BJ (cell line): ENCODE results near the gene SELENOO. TPM values are rescaled to one million over a fixed set of nuclear protein-coding genes. Genes with fewer than 3 reads are reported as not detected.

ENCODE experiments used
- CTCF ChIA-PET: fragments of 350-600 bp; formaldehyde crosslinking; extraction: SDS; loops from one replicate; lab custom pipeline; 2021; ENCODE audit warnings: antibody characterized with exemption, inconsistent platforms; lab: Yijun Ruan, JAX
- POLR2A ChIA-PET: fragments of 300-600 bp; sonication (Branson Sonifier 250); formaldehyde crosslinking; extraction: SDS; loops from one replicate; lab custom pipeline; 2021; ENCODE audit warnings: antibody characterized with exemption; lab: Charles Lee
- DNase-seq: peaks from one replicate; pipeline ENCODE4 v3.0.0-alpha.2; 2011; ENCODE audit warnings: low read depth
- H3K27me3 ChIP-seq: 2 replicates; pipeline ENCODE4 v1.6.0; 2011; ENCODE audit warnings: low read length; ENCODE audit not compliant: control insufficient read depth, insufficient read depth
- H3K36me3 ChIP-seq: 2 replicates; pipeline ENCODE4 v1.5.1; 2011; ENCODE audit warnings: low read length; ENCODE audit not compliant: control insufficient read depth, insufficient read depth
- H3K4me3 ChIP-seq: 2 replicates; pipeline ENCODE4 v1.5.1; 2011; ENCODE audit warnings: low read depth, mild to moderate bottlenecking, control low read depth, low read length
- polyA plus RNA-seq: library from polyadenylated mRNA; depleted of rRNA; stranded (reverse); fragments of >200 nt; gene quantifications from 2 replicates; pipeline ENCODE4 v1.2.3, GENCODE V29; 2011; rRNA removed
- TF ChIP-seq, protein P1 (sequence below): IDR thresholded peaks from 2 replicates; pipeline ENCODE4 v1.5.1; 2011; ENCODE audit warnings: low read depth, mild to moderate bottlenecking, control low read depth, inconsistent platforms, low read length, moderate library complexity; ENCODE audit not compliant: insufficient read depth

SELENOO gene
- polyA plus RNA-seq, 1 experiment = 16.7 TPM

DNA sequence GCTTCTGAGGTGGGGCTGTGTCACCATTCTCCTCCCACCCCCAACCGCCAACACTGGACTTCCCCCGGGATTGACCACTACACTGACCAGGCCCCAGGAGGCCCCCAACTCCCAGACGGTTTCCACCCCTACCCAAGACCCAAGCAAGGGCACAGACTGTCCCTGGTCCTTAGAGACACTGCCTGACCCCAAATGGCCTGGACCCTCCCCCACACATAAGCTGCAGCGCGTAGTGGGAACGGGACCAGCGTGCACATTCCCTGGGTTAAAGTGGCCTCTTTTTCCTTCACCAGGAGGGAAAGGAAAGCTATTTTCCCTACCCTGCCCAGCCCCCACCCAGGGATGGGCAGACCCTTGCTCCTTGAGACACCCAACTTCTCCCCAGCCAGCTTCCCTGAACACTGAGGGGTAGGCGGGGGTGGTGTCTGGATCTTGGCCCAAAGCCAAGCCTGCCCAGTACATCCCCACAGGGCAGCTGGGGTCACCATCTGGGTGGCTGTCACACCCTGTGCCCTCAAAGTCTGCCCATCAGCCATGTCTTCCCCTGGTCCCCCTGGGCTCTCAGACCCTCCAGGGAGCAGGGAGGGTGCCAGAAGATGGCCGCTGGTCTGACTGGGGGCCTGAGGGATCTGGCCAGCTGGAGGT lies 62.3 kb downstream of the SELENOO start:
- TF ChIP-seq, protein P1, sequence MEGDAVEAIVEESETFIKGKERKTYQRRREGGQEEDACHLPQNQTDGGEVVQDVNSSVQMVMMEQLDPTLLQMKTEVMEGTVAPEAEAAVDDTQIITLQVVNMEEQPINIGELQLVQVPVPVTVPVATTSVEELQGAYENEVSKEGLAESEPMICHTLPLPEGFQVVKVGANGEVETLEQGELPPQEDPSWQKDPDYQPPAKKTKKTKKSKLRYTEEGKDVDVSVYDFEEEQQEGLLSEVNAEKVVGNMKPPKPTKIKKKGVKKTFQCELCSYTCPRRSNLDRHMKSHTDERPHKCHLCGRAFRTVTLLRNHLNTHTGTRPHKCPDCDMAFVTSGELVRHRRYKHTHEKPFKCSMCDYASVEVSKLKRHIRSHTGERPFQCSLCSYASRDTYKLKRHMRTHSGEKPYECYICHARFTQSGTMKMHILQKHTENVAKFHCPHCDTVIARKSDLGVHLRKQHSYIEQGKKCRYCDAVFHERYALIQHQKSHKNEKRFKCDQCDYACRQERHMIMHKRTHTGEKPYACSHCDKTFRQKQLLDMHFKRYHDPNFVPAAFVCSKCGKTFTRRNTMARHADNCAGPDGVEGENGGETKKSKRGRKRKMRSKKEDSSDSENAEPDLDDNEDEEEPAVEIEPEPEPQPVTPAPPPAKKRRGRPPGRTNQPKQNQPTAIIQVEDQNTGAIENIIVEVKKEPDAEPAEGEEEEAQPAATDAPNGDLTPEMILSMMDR = no peak
- no peak for DNase-seq
- CTCF ChIA-PET = interaction anchor here (0.6 to 4.7 kb wide), 8 partner anchors 9 to 79 kb away, joined by 3 to 28 read pairs (median 5); partner anchors contain the start of genes DENND6B and HDAC10

DNA sequence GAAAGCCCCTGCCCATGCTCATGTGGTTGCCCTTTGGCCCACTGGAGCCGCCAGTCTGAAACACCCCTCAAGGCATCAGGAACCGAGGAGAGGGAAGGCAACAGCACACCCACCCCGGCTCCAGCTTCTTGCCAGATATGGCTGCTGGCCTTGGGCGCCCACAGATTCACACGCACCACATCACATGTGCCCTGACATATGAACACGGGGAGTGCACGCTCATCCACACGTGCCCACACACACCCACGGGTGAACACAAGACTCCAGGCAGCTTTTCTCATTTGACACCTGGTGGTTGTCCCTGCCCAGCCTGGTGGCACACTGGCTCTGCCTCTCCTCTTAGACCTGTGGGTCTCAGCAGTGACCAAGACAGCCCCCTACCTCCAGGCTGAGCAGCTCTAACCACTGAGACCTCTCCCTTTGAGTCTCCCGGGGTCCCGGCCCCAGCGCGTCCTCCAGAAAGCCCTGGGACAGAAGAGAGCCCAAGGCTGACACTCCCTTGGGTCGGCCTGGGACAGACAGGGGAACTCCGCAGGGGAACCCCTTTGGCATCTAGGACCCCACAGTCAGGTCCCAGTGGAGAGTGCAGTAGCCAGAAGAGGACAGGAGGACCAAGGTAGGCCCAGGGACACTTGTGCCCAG lies 63.4 kb downstream of the SELENOO start:
- H3K27me3 ChIP-seq = no peaks in the 10 kb centered on the region
- H3K4me3 ChIP-seq = no peak overlapping the region
- ChIA-PET POLR2A (no interaction called here), CTCF (interaction anchor here (1.0 to 4.7 kb wide), 4 partner anchors 9 to 23 kb away, joined by 3 to 28 read pairs (median 4); partner anchors contain the start of gene HDAC10)
- peaks cover 1% of the 10 kb centered on the region; the same call in 1 of the 2 replicates for H3K36me3 ChIP-seq
- TF ChIP-seq, protein P1 = no peak
- no peak for DNase-seq

More for the DNA sequence above, 62.3 kb downstream of the SELENOO start:
- POLR2A ChIA-PET = no interaction called here
- no peak overlapping the region for H3K4me3 ChIP-seq
- no peaks in the 10 kb centered on the region for H3K27me3 ChIP-seq
- peaks cover 3% of the 10 kb centered on the region for H3K36me3 ChIP-seq

DNA sequence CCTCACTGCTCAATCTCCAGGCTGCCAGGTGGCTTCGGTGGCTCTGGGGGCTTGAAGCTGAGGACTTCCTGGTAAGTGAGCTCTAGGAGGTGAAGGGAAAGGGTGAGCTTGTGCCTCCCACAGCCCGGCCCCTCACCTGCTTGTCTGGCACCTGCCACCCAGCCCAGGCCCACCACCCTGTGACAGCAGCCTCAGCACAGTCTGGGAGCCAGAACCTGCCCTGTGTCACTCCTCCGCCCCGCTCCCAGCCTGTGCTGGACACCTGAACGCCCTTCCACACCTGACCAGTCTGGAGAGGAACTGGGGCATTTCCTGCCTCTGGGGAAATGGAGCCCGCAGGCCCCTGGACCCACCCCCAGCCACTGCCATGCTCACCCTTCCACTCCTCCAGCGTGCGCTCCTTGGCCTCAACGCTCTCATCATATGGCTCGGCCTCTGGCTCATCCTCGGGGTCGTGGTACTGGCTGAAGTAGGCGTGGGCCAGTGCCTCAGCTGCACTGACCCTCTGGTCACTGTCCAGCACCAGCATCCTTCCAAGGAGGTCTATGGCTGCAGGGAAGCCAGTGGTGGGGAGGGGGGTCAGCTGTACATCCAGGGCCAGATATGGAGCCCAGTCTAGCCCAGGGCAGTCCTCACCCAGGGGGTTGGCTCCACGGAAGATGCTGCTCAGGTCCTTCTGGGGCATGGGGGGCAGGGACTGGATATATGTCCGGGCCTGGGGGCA lies 64.3 kb downstream of the SELENOO start:
- no peak overlapping the region for H3K4me3 ChIP-seq
- H3K27me3 ChIP-seq = no peaks in the 10 kb centered on the region
- peaks cover 1% of the 10 kb centered on the region; the same call in 1 of the 2 replicates for H3K36me3 ChIP-seq
- TF ChIP-seq, protein P1 = no peak
- ChIA-PET CTCF (interaction anchor here (1.3 to 1.6 kb wide), 3 partner anchors 12 to 24 kb away, joined by 4 read pairs; no protein-coding TSS in a partner anchor), POLR2A (no interaction called here)
- no peak for DNase-seq

DNA sequence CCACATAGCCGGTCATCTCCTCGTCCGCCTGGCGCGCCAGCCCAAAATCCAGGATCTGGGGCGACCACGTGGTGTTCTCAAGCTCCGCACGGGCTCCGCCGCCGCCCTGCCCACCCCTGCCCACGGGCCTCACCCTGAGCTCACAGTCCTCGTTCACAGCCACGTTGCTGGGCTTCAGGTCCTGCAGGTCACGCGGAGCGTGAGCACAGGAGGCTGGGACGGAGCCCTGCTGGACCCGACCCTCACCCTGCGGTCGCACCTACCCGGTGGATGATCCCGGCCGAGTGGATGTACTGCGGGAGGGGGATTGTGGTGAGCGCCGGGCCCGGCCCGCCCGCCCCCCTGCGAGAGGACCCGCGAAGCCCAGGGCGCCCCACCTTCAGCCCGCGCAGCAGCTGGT lies 66.2 kb downstream of the SELENOO start:
- ChIA-PET CTCF (interaction anchor here (0.6 to 3.4 kb wide), 8 partner anchors 9 to 261 kb away, joined by 3 to 13 read pairs (median 4); partner anchors contain the start of gene HDAC10), POLR2A (no interaction called here)
- Histone ChIP-seq H3K27me3 (no peaks in the 10 kb centered on the region), H3K4me3 (peak overlapping the region; percentile 39; the same call in 1 of the 2 replicates), H3K36me3 (peaks cover 1% of the 10 kb centered on the region; the same call in 1 of the 2 replicates)
- no peak for DNase-seq
- TF ChIP-seq, protein P1 = no peak

Other genes starting within 250 kb of the SELENOO start
- 5.8 and 8.3 TPM in 2 replicates for gene PIM3, start 240.2 kb upstream of the SELENOO start, polyA plus RNA-seq
- gene IL17REL, start 188.2 kb upstream of the SELENOO start, polyA plus RNA-seq = not detected in 2 replicates
- gene TTLL8, start 142.7 kb upstream of the SELENOO start, polyA plus RNA-seq = not detected in 2 replicates
- 0.10 and 0.15 TPM in 2 replicates for gene MLC1, start 115.6 kb upstream of the SELENOO start, polyA plus RNA-seq
- 5.8 and 6.6 TPM in 2 replicates for gene MOV10L1, start 111.0 kb upstream of the SELENOO start, polyA plus RNA-seq
- 0.92 and 1.4 TPM in 2 replicates for gene PANX2, start 30.3 kb upstream of the SELENOO start, polyA plus RNA-seq
- gene TRABD, start 15.1 kb upstream of the SELENOO start, polyA plus RNA-seq = 13.5 and 31.5 TPM in 2 replicates
- gene TUBGCP6, start 44.0 kb downstream of the SELENOO start, polyA plus RNA-seq = 9.4 and 17.5 TPM in 2 replicates
- gene HDAC10, start 50.3 kb downstream of the SELENOO start, polyA plus RNA-seq = 8.8 and 18.2 TPM in 2 replicates
- 36.6 and 51.4 TPM in 2 replicates for gene MAPK12, start 60.7 kb downstream of the SELENOO start, polyA plus RNA-seq
- gene MAPK11, start 69.4 kb downstream of the SELENOO start, polyA plus RNA-seq = 11.2 and 19.6 TPM in 2 replicates
- 83.7 and 143 TPM in 2 replicates for gene PLXNB2, start 106.6 kb downstream of the SELENOO start, polyA plus RNA-seq
- 3.7 and 8.2 TPM in 2 replicates for gene DENND6B, start 126.0 kb downstream of the SELENOO start, polyA plus RNA-seq
- gene PPP6R2, start 142.3 kb downstream of the SELENOO start, polyA plus RNA-seq = 30.4 and 46.4 TPM in 2 replicates